Transverse colon (tissue), 4 donors: ENCODE data around the gene CDH22. TPM values are rescaled to one million over a fixed set of nuclear protein-coding genes. Genes with fewer than 3 reads are reported as not detected.

ENCODE experiments used
- DNase-seq: peaks from one replicate; pipeline ENCODE4 v3.0.0-alpha.2; 2019
- H3K27ac ChIP-seq, 4 donors: fragments of 200-600 bp; sonication (generic); 2 replicates each; pipeline ENCODE4 v1.5.1; 2016 to 2018; ENCODE audit warnings: inconsistent platforms in 4 of 4
- H3K27me3 ChIP-seq: fragments of 200-600 bp; sonication (generic); 2 replicates; pipeline ENCODE4 v1.5.1; 2017; ENCODE audit warnings: inconsistent platforms
- H3K36me3 ChIP-seq, 4 donors: fragments of 200-600 bp; sonication (generic); 2 replicates each; pipeline ENCODE4 v1.5.1; 2017 to 2019; ENCODE audit warnings: inconsistent platforms in 4 of 4
- H3K4me1 ChIP-seq, 4 donors: fragments of 200-600 bp; sonication (generic); 2 replicates each; pipeline ENCODE4 v1.5.1; 2017 to 2020; ENCODE audit warnings: inconsistent platforms in 4 of 4
- H3K4me3 ChIP-seq, 4 donors: fragments of 200-600 bp; sonication (generic); 1 replicate in 1 of 4; 2 replicates in 3 of 4; pipeline versions ENCODE4 v1.5.1 to v1.6.1; 2017 to 2019; ENCODE audit warnings: inconsistent platforms in 4 of 4
- H3K9me3 ChIP-seq, 2 donors: fragments of 200-600 bp; sonication (generic); 2 replicates each; pipeline ENCODE4 v1.5.1; 2017 to 2019; ENCODE audit warnings: inconsistent platforms in 2 of 2
- CTCF ChIP-seq, 5 experiments: fragments of 200-600 bp in 3 of 5; fragments of 450-650 bp in 2 of 5; sonication (generic) in 3 of 5; IDR thresholded peaks; 1 replicate in 2 of 5; 2 replicates in 3 of 5; pipeline ENCODE4 v1.5.1; 2016 to 2017; ENCODE audit warnings: antibody characterized with exemption in 5 of 5, inconsistent platforms in 3 of 5, mild to moderate bottlenecking in 2 of 5, moderate library complexity in 1 of 5
- EP300 ChIP-seq: sonication (generic); formaldehyde crosslinking; IDR thresholded peaks from one replicate; pipeline ENCODE4 v1.6.1; 2017; ENCODE audit warnings: antibody characterized with exemption, low read depth
- POLR2A ChIP-seq: fragments of 450-650 bp; IDR thresholded peaks from one replicate; pipeline ENCODE4 v1.6.1; 2016; ENCODE audit warnings: antibody characterized with exemption, mild to moderate bottlenecking, moderate library complexity
- POLR2AphosphoS5 ChIP-seq, 3 donors: sonication (generic); formaldehyde crosslinking; IDR thresholded peaks; one replicate each; pipeline ENCODE4 v1.6.1; 2016; ENCODE audit warnings: antibody characterized with exemption in 3 of 3
- WGBS, 2 donors: methylation state at CpG; one replicate each; pipeline ENCODE4 v1.1.5; 2018; ENCODE audit warnings: low coverage in 1 of 2; 5-methylcytosine and 5-hydroxymethylcytosine counted together
- in situ Hi-C, 4 donors: fragments of 200-750 bp; cut with MboI; loops; one replicate each; pipeline versions ENCODE4 v1.15.0 to v1.15.1; 2017; ENCODE audit warnings: low sequenced_read_pairs in 3 of 4, low pct_ligation_motif_present in 1 of 4, low pct_unique_long_range_greater_than_20kb in 1 of 4
- intact Hi-C: fragments of 100-400 bp; cut with DNase I; formaldehyde crosslinking; loops from one replicate; pipeline ENCODE4 v1.15.1; 2023; ENCODE audit warnings: low total_unique reads
- total RNA-seq, 4 donors: library from RNA; depleted of rRNA; stranded (reverse); fragments of >200 nt; gene quantifications; one replicate each; pipeline ENCODE4 v1.1.0, GENCODE V29; 2016

The CDH22 gene
- total RNA-seq, 4 donors from 2014 or later: not detected

- Histone ChIP-seq H3K4me3 (no peak overlapping the region), H3K4me1 (no peaks in the 10 kb centered on the region), H3K9me3 (no peaks in the 10 kb centered on the region), H3K27me3 (peaks cover 88% of the 10 kb centered on the region), H3K27ac (no peak overlapping the region), H3K36me3 (no peaks in the 10 kb centered on the region)
- TF ChIP-seq CTCF (IDR thresholded peaks at IDR 0.05) (no peak), POLR2A (no peak), POLR2AphosphoS5 (IDR thresholded peaks at IDR 0.05) (no peak), EP300 (no peak)
- in situ Hi-C loops (no loop called here), intact Hi-C loops (loop anchor here (10.0 kb wide), 1 partner anchor 205 kb away; no protein-coding TSS in a partner anchor)
- 39 to 48% methylated on average over 4 to 8 of the region's 8 CpGs for WGBS, 2 donors
- no peak for DNase-seq
Observed at GRCh38 chr20:46139266-46139889, 168.9 kb downstream of the CDH22 start.

- no peak for DNase-seq
- in situ Hi-C loops: no loop called here
- intact Hi-C loops: loop anchor here (10.0 kb wide), 1 partner anchor 207 kb away; no protein-coding TSS in a partner anchor
- WGBS, 2 donors: 66 to 100% methylated on average over 2 to 5 of the region's 5 CpGs
- H3K27me3 ChIP-seq: peaks cover 94% of the 10 kb centered on the region
- no peak overlapping the region for H3K4me3 ChIP-seq
- H3K4me1 ChIP-seq: no peaks in the 10 kb centered on the region
- TF ChIP-seq EP300 (no peak), CTCF (IDR thresholded peaks at IDR 0.05) (no peak), POLR2A (no peak), POLR2AphosphoS5 (IDR thresholded peaks at IDR 0.05) (no peak)
- no peak overlapping the region for H3K27ac ChIP-seq
- H3K9me3 ChIP-seq: no peaks in the 10 kb centered on the region
- H3K36me3 ChIP-seq: no peaks in the 10 kb centered on the region
Observed at GRCh38 chr20:46137816-46138215, 170.5 kb downstream of the CDH22 start.

GRCh38 chr20:46135856-46136633 is 172.3 kb downstream of the CDH22 start:
- no peaks in the 10 kb centered on the region for H3K36me3 ChIP-seq
- TF ChIP-seq POLR2A (no peak), POLR2AphosphoS5 (IDR thresholded peaks at IDR 0.05) (no peak), CTCF (IDR thresholded peaks at IDR 0.05) (no peak), EP300 (no peak)
- no peak overlapping the region for H3K27ac ChIP-seq
- no peak for DNase-seq
- no peaks in the 10 kb centered on the region for H3K4me1 ChIP-seq
- intact Hi-C loops (loop anchor here (10.0 kb wide), 1 partner anchor 209 kb away; no protein-coding TSS in a partner anchor), in situ Hi-C loops (no loop called here)
- H3K9me3 ChIP-seq: no peaks in the 10 kb centered on the region
- peaks cover 97% of the 10 kb centered on the region for H3K27me3 ChIP-seq
- no peak overlapping the region for H3K4me3 ChIP-seq
- WGBS, 2 donors: 28 to 52% methylated on average over 7 to 12 of the region's 12 CpGs

GRCh38 chr20:46134716-46135115 is 173.6 kb downstream of the CDH22 start:
- WGBS, 2 donors: 74 to 76% methylated on average over 4 to 7 of the region's 7 CpGs
- H3K27ac ChIP-seq: no peak overlapping the region

More at GRCh38 chr20:46134716-46135115, 173.6 kb downstream of the CDH22 start:
- H3K9me3 ChIP-seq: no peaks in the 10 kb centered on the region
- DNase-seq: no peak
- H3K27me3 ChIP-seq: peaks cover 93% of the 10 kb centered on the region
- H3K4me1 ChIP-seq: no peaks in the 10 kb centered on the region
- intact Hi-C loops (loop anchor here (10.0 kb wide), 1 partner anchor 210 kb away; no protein-coding TSS in a partner anchor), in situ Hi-C loops (no loop called here)
- no peaks in the 10 kb centered on the region for H3K36me3 ChIP-seq
- TF ChIP-seq POLR2AphosphoS5 (IDR thresholded peaks at IDR 0.05): no peak
- TF ChIP-seq EP300: no peak
- no peak overlapping the region for H3K4me3 ChIP-seq
